GM18519 (cell line): ENCODE results near the gene DHRS4L2.
"Not testable (repeated sequence)": the region's sequence is repeated elsewhere in the genome, so short reads cannot be mapped to it uniquely, and the experiment has no call there.

Experiments used
- ATAC-seq: cut with Tn5 transposase; IDR thresholded peaks from one replicate; pipeline ENCODE4 v1.9.1; 2021; ENCODE audit warnings: mild to moderate bottlenecking, moderate library complexity; ENCODE audit not compliant: unreplicated experiment, low FRiP score

DHRS4L2 gene

GRCh38 chr14:23970283-23970659, 18.5 kb upstream of the DHRS4L2 start:
- ATAC-seq: not testable (repeated sequence)

- ATAC-seq: not testable (repeated sequence)
Observed at GRCh38 chr14:23973178-23973577, 15.6 kb upstream of the DHRS4L2 start.

GRCh38 chr14:23974041-23974440, 14.7 kb upstream of the DHRS4L2 start:
- not testable (repeated sequence) for ATAC-seq

- ATAC-seq: not testable (repeated sequence)
Observed at GRCh38 chr14:23977208-23977607, 11.5 kb upstream of the DHRS4L2 start.

- not testable (repeated sequence) for ATAC-seq
Observed at GRCh38 chr14:23981951-23982813, 6.5 kb upstream of the DHRS4L2 start.

- ATAC-seq: no peak
Observed at GRCh38 chr14:23984891-23985602, 3.7 kb upstream of the DHRS4L2 start.

- not testable (repeated sequence) for ATAC-seq
Observed at GRCh38 chr14:23988223-23988606, 514 bp upstream of the DHRS4L2 start.

GRCh38 chr14:23989734-23990445, 1.2 kb downstream of the DHRS4L2 start:
- not testable (repeated sequence) for ATAC-seq

GRCh38 chr14:23990961-23991360, 2.2 kb downstream of the DHRS4L2 start:
- ATAC-seq: not testable (repeated sequence)

GRCh38 chr14:23993042-23993441, 4.3 kb downstream of the DHRS4L2 start:
- ATAC-seq: not testable (repeated sequence)

- ATAC-seq: not testable (repeated sequence)
Observed at GRCh38 chr14:23996009-23996408, 7.3 kb downstream of the DHRS4L2 start.

GRCh38 chr14:23996825-23997224, 8.1 kb downstream of the DHRS4L2 start:
- ATAC-seq: not testable (repeated sequence)

GRCh38 chr14:23999640-24000039, 10.9 kb downstream of the DHRS4L2 start:
- ATAC-seq: not testable (repeated sequence)

- not testable (repeated sequence) for ATAC-seq
Observed at GRCh38 chr14:24001078-24001477, 12.3 kb downstream of the DHRS4L2 start.

GRCh38 chr14:24001679-24002078, 12.9 kb downstream of the DHRS4L2 start:
- not testable (repeated sequence) for ATAC-seq

GRCh38 chr14:24006471-24006816, 17.7 kb downstream of the DHRS4L2 start:
- not testable (repeated sequence) for ATAC-seq

- not testable (repeated sequence) for ATAC-seq
Observed at GRCh38 chr14:24006817-24007652, 18.3 kb downstream of the DHRS4L2 start.

- no peak for ATAC-seq
Observed at GRCh38 chr14:24011051-24011450, 22.3 kb downstream of the DHRS4L2 start.

GRCh38 chr14:24012726-24013273, 24.1 kb downstream of the DHRS4L2 start:
- not testable (repeated sequence) for ATAC-seq
